ENCODE data around the gene PPP4R2. TPM values are rescaled to one million over a fixed set of nuclear protein-coding genes. Genes with fewer than 3 reads are reported as not detected.

PPP4R2 gene
- total and polyA plus RNA-seq, 2 of the 8 experiments (the other 6 are each of a cell fraction or from before 2014, with no cell fraction given) = 11.5 to 89.9 TPM

- CTCF ChIA-PET (ENCODE audit: partially characterized antibody) = interaction anchor here (0.7 to 2.3 kb wide), 4 partner anchors 8 to 254 kb away, joined by 3 to 8 read pairs (median 4); no protein-coding TSS in a partner anchor
- peaks cover 41 to 100% of the 10 kb centered on the region in 2 experiments for H3K79me2 ChIP-seq (ENCODE audit: control insufficient read depth in 1 of 2, insufficient read depth in 2 of 2, low read length in 2 of 2)
- no peak for TF ChIP-seq HDAC2 (IDR thresholded peaks at IDR 0.05; ENCODE audit: borderline replicate concordance in 1 of 2, low read depth in 2 of 2, low read length in 2 of 2)
- TF ChIP-seq JUN (IDR thresholded peaks at IDR 0.05; ENCODE audit: low read depth, low read length) = no peak
- TF ChIP-seq SP1 (IDR thresholded peaks at IDR 0.05; ENCODE audit: low read depth, low read length) = no peak
- no peak for TF ChIP-seq SP2 (IDR thresholded peaks at IDR 0.05; ENCODE audit: low read length)
- no peak for TF ChIP-seq TAF7 (optimal IDR thresholded peaks at IDR 0.05; ENCODE audit: borderline replicate concordance, low read depth, low read length)
- no peak for TF ChIP-seq TEAD4 (IDR thresholded peaks at IDR 0.05; ENCODE audit: low read depth, low read length)
- TF ChIP-seq HDAC6 (IDR thresholded peaks at IDR 0.05; ENCODE audit: low read depth, low read length) = no peak
- TF ChIP-seq CEBPB (IDR thresholded peaks at IDR 0.05; ENCODE audit: low read depth, low read length) = no peak
- no peak for TF ChIP-seq CTCF (IDR thresholded peaks at IDR 0.05; ENCODE audit: control extremely low read depth in 1 of 3, insufficient read depth in 1 of 3, low read depth in 1 of 3, low read length in 3 of 3)
- no peak for TF ChIP-seq TCF12 (IDR thresholded peaks at IDR 0.05; ENCODE audit: low read depth, low read length)
- TF ChIP-seq KDM4A (IDR thresholded peaks at IDR 0.05; ENCODE audit: low read depth, low read length, severe bottlenecking) = no peak
- no peak for TF ChIP-seq SRF (IDR thresholded peaks at IDR 0.05; ENCODE audit: low read depth, low read length)
- TF ChIP-seq SIRT6 (IDR thresholded peaks at IDR 0.05; ENCODE audit: low read length) = no peak
These were observed 30.1 kb downstream of the PPP4R2 start for GRCh38 chr3:73026760-73027113.

More at GRCh38 chr3:73026760-73027113, 30.1 kb downstream of the PPP4R2 start:
- Histone ChIP-seq H3K4me2 (ENCODE audit: insufficient read depth in 1 of 2, low read depth in 2 of 2, low read length in 2 of 2) (no peak overlapping the region), H3K23me2 (ENCODE audit: low read depth, low read length) (no peaks in the 10 kb centered on the region; the same call in 1 of the 2 replicates), H2BK20ac (ENCODE audit: low read length) (no peak overlapping the region), H2BK15ac (ENCODE audit: low read length) (no peak overlapping the region), H3K27me3 (replicated peaks in 1 of 4; ENCODE audit: control insufficient read depth in 3 of 4, extremely low read depth in 1 of 4, insufficient read depth in 3 of 4, low read length in 3 of 4) (no peaks in the 10 kb centered on the region), H3K18ac (ENCODE audit: extremely low read depth, low read length) (no peak overlapping the region), H4K91ac (replicated peaks; ENCODE audit: insufficient read length, low read length) (no peak overlapping the region), H3K23ac (ENCODE audit: insufficient read length) (no peak overlapping the region), H3K27ac (ENCODE audit: low read depth, low read length) (no peak overlapping the region), H2AFZ (ENCODE audit: low read length) (no peak overlapping the region), H3K4me3 (ENCODE audit: extremely low read depth in 1 of 4, insufficient read depth in 2 of 4, low read depth in 3 of 4, low read length in 4 of 4) (no peak overlapping the region), H3K4me1 (replicated peaks in 1 of 4; ENCODE audit: control insufficient read depth in 3 of 4, insufficient read depth in 4 of 4, low read length in 3 of 4) (peaks cover 0 to 9% (median 6%) of the 10 kb centered on the region in 4 experiments; a peak in 6 of 7 replicates), H2BK12ac (ENCODE audit: low read depth, low read length) (no peak overlapping the region), H3K36me3 (ENCODE audit: control insufficient read depth in 2 of 4, insufficient read depth in 4 of 4, low read length in 3 of 4) (no peaks in the 10 kb centered on the region), H2BK5ac (ENCODE audit: low read depth, low read length) (no peak overlapping the region), H4K5ac (ENCODE audit: insufficient read length, low read depth, low read length) (no peak overlapping the region), H3K14ac (ENCODE audit: insufficient read length) (no peak overlapping the region), H2BK120ac (replicated peaks; ENCODE audit: low read depth, low read length) (no peak overlapping the region), H3K9me3 (ENCODE audit: insufficient read depth in 2 of 2, low read depth in 1 of 2, low read length in 1 of 2) (no peaks in the 10 kb centered on the region), H3K56ac (replicated peaks; ENCODE audit: insufficient read length, low read depth, low read length) (no peak overlapping the region), H3K4ac (replicated peaks; ENCODE audit: insufficient read length, low read depth, low read length) (no peak overlapping the region), H3K79me1 (ENCODE audit: low read depth, low read length) (peaks cover 8% of the 10 kb centered on the region), H2AK5ac (ENCODE audit: low read depth, low read length) (no peak overlapping the region), H3K9ac (replicated peaks in 1 of 4; ENCODE audit: extremely low read depth in 1 of 4, low read depth in 3 of 4, low read length in 3 of 4) (no peak overlapping the region), H4K8ac (ENCODE audit: extremely low read depth, insufficient read depth, low read length) (no peak overlapping the region), H4K20me1 (replicated peaks in 1 of 2; ENCODE audit: control insufficient read depth in 1 of 2, insufficient read depth in 2 of 2, low read length in 2 of 2) (peaks cover 9 to 16% of the 10 kb centered on the region in 2 experiments)
- DNase-seq (ENCODE audit: low read depth in 1 of 2, low spot score in 2 of 2) (no peak), FAIRE-seq (no peak)
- POLR2A ChIA-PET (ENCODE audit: partially characterized antibody) = interaction anchor here (0.7 to 2.3 kb wide), 2 partner anchors 17 to 91 kb away, joined by 3 to 8 read pairs; no protein-coding TSS in a partner anchor
- 90% methylated on average over 2 of the region's 2 CpGs; no CpG with 5 or more reads in 1 of the 2 experiments for WGBS, 2 experiments (ENCODE audit: extremely low coverage in 1 of 2, insufficient coverage in 1 of 2, insufficient read length in 1 of 2, insufficient replicate concordance in 2 of 2, low coverage in 1 of 2, low lambda C conversion rate in 2 of 2, missing lambda C conversion rate in 1 of 2)

All from H1 (cell line).